Neural cell (in vitro differentiated cells): ENCODE data around the gene ANAPC1.

ENCODE experiments used
- CTCF ChIP-seq: fragments of 450-650 bp; IDR thresholded peaks from 2 replicates; pipeline ENCODE4 v1.5.1; 2014; ENCODE audit warnings: antibody characterized with exemption, mild to moderate bottlenecking, moderate library complexity; ENCODE audit not compliant: poor library complexity, severe bottlenecking
- EP300 ChIP-seq: fragments of 450-650 bp; conservative IDR thresholded peaks from 2 replicates; pipeline ENCODE4 v1.6.1; 2014; ENCODE audit warnings: antibody characterized with exemption, mild to moderate bottlenecking, moderate library complexity; ENCODE audit not compliant: poor library complexity, severe bottlenecking
- EZH2 ChIP-seq: fragments of 200-600, 300-800 bp; shearing (Covaris generic), sonication (generic); IDR thresholded peaks from 2 replicates; pipeline ENCODE4 v1.6.1; 2014; ENCODE audit warnings: antibody characterized with exemption, low read length, borderline replicate concordance, mild to moderate bottlenecking; ENCODE audit not compliant: insufficient read depth, poor library complexity, severe bottlenecking
- RAD21 ChIP-seq: fragments of 450-650 bp; conservative IDR thresholded peaks from 2 replicates; pipeline ENCODE4 v1.6.1; 2014; ENCODE audit warnings: antibody characterized with exemption, mild to moderate bottlenecking, moderate library complexity
- TAF1 ChIP-seq: IDR thresholded peaks from 2 replicates; pipeline ENCODE4 v1.6.1; 2012; ENCODE audit warnings: low read depth
- TF ChIP-seq, protein P1 (sequence below): IDR thresholded peaks from 2 replicates; pipeline ENCODE4 v1.6.1; 2012; ENCODE audit warnings: borderline replicate concordance

- TF ChIP-seq CTCF (no peak), EZH2 (no peak), RAD21 (no peak), EP300 (no peak), TAF1 (peak; percentile 87)
- TF ChIP-seq, protein P1, sequence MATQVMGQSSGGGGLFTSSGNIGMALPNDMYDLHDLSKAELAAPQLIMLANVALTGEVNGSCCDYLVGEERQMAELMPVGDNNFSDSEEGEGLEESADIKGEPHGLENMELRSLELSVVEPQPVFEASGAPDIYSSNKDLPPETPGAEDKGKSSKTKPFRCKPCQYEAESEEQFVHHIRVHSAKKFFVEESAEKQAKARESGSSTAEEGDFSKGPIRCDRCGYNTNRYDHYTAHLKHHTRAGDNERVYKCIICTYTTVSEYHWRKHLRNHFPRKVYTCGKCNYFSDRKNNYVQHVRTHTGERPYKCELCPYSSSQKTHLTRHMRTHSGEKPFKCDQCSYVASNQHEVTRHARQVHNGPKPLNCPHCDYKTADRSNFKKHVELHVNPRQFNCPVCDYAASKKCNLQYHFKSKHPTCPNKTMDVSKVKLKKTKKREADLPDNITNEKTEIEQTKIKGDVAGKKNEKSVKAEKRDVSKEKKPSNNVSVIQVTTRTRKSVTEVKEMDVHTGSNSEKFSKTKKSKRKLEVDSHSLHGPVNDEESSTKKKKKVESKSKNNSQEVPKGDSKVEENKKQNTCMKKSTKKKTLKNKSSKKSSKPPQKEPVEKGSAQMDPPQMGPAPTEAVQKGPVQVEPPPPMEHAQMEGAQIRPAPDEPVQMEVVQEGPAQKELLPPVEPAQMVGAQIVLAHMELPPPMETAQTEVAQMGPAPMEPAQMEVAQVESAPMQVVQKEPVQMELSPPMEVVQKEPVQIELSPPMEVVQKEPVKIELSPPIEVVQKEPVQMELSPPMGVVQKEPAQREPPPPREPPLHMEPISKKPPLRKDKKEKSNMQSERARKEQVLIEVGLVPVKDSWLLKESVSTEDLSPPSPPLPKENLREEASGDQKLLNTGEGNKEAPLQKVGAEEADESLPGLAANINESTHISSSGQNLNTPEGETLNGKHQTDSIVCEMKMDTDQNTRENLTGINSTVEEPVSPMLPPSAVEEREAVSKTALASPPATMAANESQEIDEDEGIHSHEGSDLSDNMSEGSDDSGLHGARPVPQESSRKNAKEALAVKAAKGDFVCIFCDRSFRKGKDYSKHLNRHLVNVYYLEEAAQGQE = peak; percentile 68
Observed at GRCh38 chr2:111883661-111884591, at the start of gene ANAPC1.
